HTR-8/SVneo (cell line): ENCODE results near the gene NT5M.
"Not testable (repeated sequence)": the region's sequence is repeated elsewhere in the genome, so short reads cannot be mapped to it uniquely, and the experiment has no call there.

Experiments
- DNase-seq: peaks from one replicate; pipeline ENCODE4 v3.0.0; 2011; ENCODE audit warnings: low spot score, mixed read lengths; ENCODE audit not compliant: insufficient read length
- FAIRE-seq: peaks from 2 replicates; lab custom pipeline; 2011; peaks lifted over from hg19 to GRCh38; lab: Jason Lieb, UNC

NT5M gene

GRCh38 chr17:17366235-17366634 lies 63.1 kb downstream of the NT5M start:
- DNase-seq = no peak
- no peak for FAIRE-seq

DNA sequence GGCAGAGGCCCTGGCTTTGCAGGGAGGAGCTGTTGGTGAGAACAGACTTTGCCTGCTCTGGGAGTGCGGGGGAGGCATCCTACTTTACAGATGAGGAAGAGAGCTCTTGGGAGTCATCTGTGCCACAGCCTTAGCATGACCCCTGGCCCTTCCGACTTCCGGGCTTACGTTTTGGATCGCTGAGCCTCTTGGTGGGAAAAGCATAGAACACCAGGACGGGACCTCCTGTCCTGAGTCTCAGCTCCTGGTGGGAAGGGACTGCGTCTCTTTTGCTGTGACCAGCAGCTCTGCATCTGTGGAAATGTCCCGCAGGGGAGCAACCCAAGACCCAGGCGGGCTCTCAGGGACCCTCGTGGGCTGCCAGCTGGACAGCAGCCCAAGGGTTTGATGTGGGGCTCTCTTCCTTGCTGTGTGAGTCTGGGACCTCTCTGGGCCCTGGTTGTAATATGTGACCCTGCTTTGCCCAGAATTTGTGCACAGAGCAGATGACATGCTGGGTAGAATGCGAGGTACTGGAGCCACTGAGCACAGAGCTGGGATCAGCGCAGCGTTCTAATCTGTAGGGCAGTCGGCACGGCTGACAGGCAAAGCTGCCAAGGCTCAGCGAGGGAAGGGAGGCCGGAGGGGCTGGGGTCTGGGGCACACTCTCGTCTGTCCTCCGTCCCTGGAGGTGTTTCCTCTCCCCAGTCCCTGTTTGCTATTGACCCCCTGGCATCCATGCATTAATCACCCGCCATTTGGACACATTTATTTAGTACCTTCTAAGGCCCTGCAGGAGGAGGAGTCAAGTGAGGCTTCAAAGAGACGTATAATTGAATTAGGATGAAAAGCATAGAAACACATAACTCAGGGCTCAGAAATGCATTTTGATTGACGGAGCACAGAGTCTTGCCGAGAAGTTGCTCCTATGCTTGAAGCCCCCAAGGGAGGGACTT lies 64.0 kb downstream of the NT5M start:
- FAIRE-seq (no peak), DNase-seq (no peak)

GRCh38 chr17:17367931-17368330 lies 64.8 kb downstream of the NT5M start:
- DNase-seq (no peak), FAIRE-seq (no peak)

DNA sequence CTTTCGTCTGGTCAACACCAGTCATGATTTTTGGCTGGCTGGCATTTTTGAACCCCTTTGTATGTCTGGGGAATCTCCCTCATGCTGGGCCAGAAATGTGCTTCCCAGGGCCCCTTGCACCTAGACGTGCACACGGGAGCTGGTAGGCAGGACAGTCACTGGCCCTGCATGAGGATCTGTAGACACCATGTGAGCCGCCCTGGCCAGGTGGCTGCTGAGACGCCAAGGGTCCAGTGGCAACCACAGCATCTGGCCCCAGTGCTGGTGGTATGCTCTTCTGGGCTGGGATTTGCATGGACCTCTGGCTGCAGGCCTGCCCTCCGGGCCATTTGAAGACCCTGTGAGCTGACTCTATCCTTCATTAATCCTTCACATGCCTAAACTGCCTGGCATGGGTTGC lies 67.5 kb downstream of the NT5M start:
- no peak for DNase-seq
- FAIRE-seq = peak; percentile 16

- no peak for DNase-seq
- no peak for FAIRE-seq
These were observed 69.8 kb downstream of the NT5M start for GRCh38 chr17:17372856-17373520.

GRCh38 chr17:17375841-17376240 lies 72.7 kb downstream of the NT5M start:
- FAIRE-seq = peak; percentile 33
- no peak for DNase-seq

DNA sequence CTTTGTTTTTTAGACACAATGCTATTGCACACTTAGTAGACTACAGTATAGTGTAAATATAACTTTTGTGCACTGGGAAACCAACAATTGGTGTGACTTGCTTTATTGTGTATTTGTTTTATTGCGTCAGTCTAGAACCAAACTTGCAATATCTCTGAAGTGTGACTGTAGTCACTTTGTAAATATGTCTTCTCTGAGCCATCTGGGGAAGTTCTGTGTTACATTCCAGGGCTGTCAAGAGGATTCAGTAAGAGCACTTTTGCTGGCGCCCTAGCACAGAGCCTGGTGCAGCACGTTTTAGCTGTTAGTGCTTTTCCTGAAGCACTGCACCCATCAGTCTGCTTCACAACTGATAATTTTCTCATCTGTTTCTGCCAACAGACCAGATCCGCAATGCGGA lies 73.2 kb downstream of the NT5M start:
- FAIRE-seq (no peak), DNase-seq (no peak)

DNA sequence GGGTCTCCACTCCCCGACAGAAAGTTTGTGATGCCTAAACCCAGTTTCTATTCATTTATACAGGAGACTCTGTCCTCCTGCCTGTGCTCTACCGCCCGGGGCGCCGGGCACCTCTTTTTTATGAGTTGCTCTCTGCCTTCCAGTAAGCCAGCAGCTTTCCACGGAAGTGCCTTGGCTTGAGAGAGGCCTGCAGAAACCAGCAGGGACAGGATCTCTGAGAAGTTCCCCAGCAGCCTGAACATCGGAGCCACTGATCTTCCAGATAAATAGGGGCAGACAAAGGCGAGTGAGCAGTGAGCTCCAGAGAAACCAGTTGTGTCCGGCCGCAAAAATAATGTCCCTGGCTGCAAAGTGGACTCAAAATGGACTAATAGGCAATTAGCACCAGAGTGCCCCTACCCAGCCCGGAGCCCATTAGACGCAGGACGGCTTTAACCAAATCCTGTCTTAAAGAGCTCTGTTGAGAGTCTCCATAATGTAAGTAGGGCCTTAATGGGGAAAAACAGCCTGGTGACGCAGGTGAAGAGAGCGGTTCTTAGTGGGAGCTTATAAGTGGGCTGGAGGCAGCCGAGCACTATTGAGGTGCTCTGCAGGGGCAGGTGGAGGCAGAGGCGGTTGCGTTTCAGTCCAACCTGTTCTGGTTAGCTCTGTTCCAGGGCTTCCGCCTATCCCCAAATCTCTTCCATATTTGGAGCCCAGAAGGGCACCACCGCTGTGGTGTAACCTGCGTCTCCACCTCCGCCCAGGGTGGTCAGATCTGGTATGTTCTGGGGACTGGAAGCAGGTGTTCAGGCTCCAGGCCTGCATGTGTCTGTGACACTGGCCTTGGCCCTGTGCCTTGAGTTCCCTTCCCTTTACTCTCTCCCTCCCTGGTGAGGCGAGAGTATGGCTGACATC lies 74.1 kb downstream of the NT5M start:
- FAIRE-seq (no peak), DNase-seq (no peak)

GRCh38 chr17:17379197-17379991 lies 76.2 kb downstream of the NT5M start:
- DNase-seq = no peak
- no peak for FAIRE-seq

- no peak for FAIRE-seq
- DNase-seq = no peak
These were observed 77.2 kb downstream of the NT5M start for GRCh38 chr17:17380145-17380925.

- FAIRE-seq (no peak), DNase-seq (no peak)
These were observed 78.4 kb downstream of the NT5M start for GRCh38 chr17:17381446-17382064.

DNA sequence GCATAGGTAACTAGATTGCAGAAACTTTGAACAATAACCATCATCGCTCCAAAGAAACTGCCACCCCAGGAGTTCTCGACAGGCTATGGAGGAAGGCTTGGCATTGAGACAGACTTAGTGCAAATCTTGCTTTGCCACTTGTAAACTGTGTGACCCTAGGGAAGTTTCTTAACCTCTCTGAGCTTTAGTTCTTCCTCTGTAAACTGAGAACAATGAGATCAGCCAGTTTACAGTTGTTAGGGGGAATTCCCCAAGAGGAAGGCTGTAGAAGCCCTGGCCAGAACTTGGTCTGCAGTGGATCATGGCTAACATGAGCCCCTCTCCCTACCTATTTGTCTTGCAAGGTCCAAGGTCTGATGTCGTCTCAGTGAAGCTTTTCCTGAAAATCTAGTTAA lies 78.9 kb downstream of the NT5M start:
- FAIRE-seq (no peak), DNase-seq (no peak)

- FAIRE-seq = no peak
These were observed 79.8 kb downstream of the NT5M start for GRCh38 chr17:17382971-17383370.

DNA sequence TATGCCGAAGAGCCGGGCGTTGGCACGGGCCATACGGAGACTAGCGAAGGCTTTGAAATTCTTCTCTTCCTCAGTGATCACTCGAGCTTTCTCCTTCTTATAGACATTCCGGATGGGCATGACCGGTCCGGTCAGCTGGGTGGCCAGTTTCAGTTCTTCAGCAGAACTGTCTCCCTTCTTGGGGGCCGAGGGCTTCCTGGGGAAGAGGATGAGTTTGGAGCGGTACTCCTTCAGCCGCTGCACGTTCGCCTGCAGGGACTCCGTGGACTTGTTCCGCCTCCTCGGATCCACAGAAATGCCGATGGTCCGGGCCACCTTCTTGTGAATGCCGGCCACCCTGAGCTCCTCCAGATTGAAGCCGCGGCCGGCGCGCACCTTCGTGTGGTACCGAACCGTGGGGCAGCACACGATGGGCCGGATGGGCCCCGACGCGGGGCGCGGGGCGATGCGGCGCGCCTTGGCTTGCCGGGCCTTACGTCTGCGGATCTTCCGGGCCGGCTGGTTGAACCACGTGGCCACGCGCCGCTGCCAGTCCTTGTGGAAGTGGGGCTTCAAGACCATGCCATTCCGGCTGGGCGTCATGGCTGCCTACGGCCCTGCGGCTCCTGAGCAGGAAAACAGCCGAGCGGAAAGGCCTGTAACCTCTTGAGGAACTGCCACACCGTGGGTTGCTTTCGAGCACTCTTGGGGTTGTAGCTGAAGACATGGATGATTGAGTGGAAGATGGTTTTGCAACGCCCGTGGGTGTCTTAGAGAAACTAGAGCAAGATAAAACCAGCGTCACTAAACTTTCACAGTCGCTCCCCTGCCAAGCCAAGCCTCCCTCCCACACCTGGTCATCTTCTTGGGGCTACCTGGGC lies 80.5 kb downstream of the NT5M start:
- not testable (repeated sequence) for DNase-seq, FAIRE-seq

More at GRCh38 chr17:17382971-17383370, 79.8 kb downstream of the NT5M start:
- no peak for DNase-seq

DNA sequence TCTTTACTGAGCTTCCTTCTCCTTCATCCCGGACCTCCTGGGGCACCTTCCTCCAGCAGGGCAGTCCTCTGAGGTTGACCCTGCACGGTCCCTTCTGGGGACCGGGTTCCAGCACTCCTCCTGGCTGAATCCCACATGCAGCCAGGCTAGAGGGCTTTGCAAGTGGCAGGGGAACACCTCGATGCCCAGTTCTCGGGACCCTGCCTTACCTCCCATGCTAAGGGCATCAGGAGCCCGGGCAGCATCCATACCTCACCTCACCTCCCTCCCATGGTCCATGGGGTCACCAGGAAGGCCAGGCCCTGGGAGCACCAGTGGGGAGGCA lies 81.1 kb downstream of the NT5M start:
- DNase-seq = no peak
- no peak for FAIRE-seq

- FAIRE-seq (no peak), DNase-seq (no peak)
These were observed 81.8 kb downstream of the NT5M start for GRCh38 chr17:17384961-17385360.

DNA sequence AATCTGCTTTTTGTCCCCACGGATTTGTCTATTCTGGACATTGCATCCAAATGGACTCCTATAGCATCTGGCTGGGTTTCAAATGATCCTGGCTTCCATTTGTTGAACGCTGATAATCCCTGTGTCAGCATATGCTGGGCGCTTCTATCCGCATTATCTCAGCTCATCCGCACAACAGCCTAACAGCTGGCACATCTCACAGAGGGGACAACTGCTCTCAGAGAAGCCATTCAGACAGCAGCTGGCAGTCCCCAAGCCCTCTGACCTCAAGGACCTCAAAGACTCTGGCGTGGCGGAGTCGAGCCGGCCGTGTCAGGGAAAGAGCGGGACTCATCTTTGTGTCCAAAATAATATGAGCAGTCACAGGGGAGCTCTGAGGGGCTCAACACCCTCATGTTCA lies 82.3 kb downstream of the NT5M start:
- no peak for DNase-seq
- FAIRE-seq = no peak
